Kidney (tissue), 14 donors: ENCODE results near the gene COPS7A. TPM values are rescaled to one million over a fixed set of nuclear protein-coding genes. Genes with fewer than 3 reads are reported as not detected.

Source experiments
- DNase-seq, 5 donors: peaks; one replicate each; pipeline ENCODE4 v3.0.0-alpha.2; 2013 to 2020
- FAIRE-seq: peaks from 2 replicates; lab custom pipeline; 2012; peaks lifted over from hg19 to GRCh38; lab: Jason Lieb, UNC
- H3K27ac ChIP-seq, 2 donors: one replicate each; pipeline ENCODE4 v1.7.0; 2013; ENCODE audit warnings: low read depth in 2 of 2, low read length in 2 of 2, inconsistent platforms in 1 of 2
- H3K27me3 ChIP-seq: one replicate; pipeline ENCODE4 v1.7.1; 2013; ENCODE audit warnings: low read length, inconsistent platforms; ENCODE audit not compliant: control insufficient read depth, insufficient read depth
- H3K36me3 ChIP-seq, 3 donors: one replicate each; pipeline versions ENCODE4 v1.7.0 to v1.7.1; 2013; ENCODE audit warnings: low read length in 3 of 3, control low read depth in 1 of 3, inconsistent platforms in 1 of 3; ENCODE audit not compliant: insufficient read depth in 3 of 3, control insufficient read depth in 2 of 3
- H3K4me1 ChIP-seq, 3 donors: one replicate each; pipeline versions ENCODE4 v1.7.0 to v1.7.1; 2013; ENCODE audit warnings: low read length in 3 of 3, inconsistent platforms in 1 of 3, low read depth in 1 of 3; ENCODE audit not compliant: control insufficient read depth in 2 of 3, insufficient read depth in 2 of 3
- H3K4me3 ChIP-seq, 3 donors: one replicate each; pipeline versions ENCODE4 v1.7.0 to v1.8.1; 2013; ENCODE audit warnings: low read length in 3 of 3, control low read depth in 1 of 3, inconsistent platforms in 1 of 3
- H3K9ac ChIP-seq, 3 donors: one replicate each; pipeline versions ENCODE4 v1.7.0 to v1.7.1; 2013; ENCODE audit warnings: low read length in 3 of 3, control low read depth in 1 of 3, inconsistent platforms in 1 of 3
- H3K9me3 ChIP-seq, 3 donors: one replicate each; pipeline versions ENCODE4 v1.7.0 to v1.7.1; 2013; ENCODE audit warnings: low read length in 3 of 3, control low read depth in 1 of 3, inconsistent platforms in 1 of 3; ENCODE audit not compliant: control insufficient read depth in 2 of 3, insufficient read depth in 1 of 3
- intact Hi-C: fragments of 100-400 bp; cut with DNase I; formaldehyde crosslinking; loops from one replicate; pipeline ENCODE4 v1.11.1; 2022
- polyA plus RNA-seq: library from polyadenylated mRNA; stranded (reverse); fragments of 350-450 nt; fragmentation: Illumina TruSeq; extraction: RNeasy Lipid Tissue Mini Kit (QIAGEN cat#74804); gene quantifications from one replicate; pipeline ENCODE4 v1.2.3, GENCODE V29; 2014; ENCODE audit warnings: low read depth, low replicate concordance; ENCODE audit not compliant: insufficient read depth
- total RNA-seq: library from RNA; stranded (reverse); fragmentation: NEBNext Ultra II Directional; extraction: Animal tissue kit (Norgen Biotek cat#: 25700); gene quantifications from one replicate; pipeline ENCODE4 v1.2.1, GENCODE V29; 2021
- TF ChIP-seq, protein P1 (sequence below): IDR thresholded peaks from 3 replicates; pipeline ENCODE4 v1.5.1; 2012; ENCODE audit warnings: mild to moderate bottlenecking, moderate library complexity, borderline replicate concordance; ENCODE audit not compliant: insufficient read depth; ENCODE audit errors: extremely low read depth
- donor health status: control.
- donor health status: control.
- donor health status: control.
- donor health status: control.
- donor health status: control.
- donor health status: DM: yes; HTN: yes; CAD: no.
- donor health status: Normal renal cell carcinoma (clear cell type).

COPS7A gene
- total and polyA plus RNA-seq, 2 donors from 2014 or later, result 71.9 to 94.1 TPM

- H3K9ac ChIP-seq, result peak overlapping the region in 2 of 3 donors; percentile 74 to 99
- H3K27me3 ChIP-seq, result no peaks in the 10 kb centered on the region
- H3K4me3 ChIP-seq, result peak overlapping the region in 2 of 3 donors; percentile 24 to 92
- H3K36me3 ChIP-seq, result peaks cover 9 to 32% (median 23%) of the 10 kb centered on the region in 3 donors
- TF ChIP-seq, protein P1, sequence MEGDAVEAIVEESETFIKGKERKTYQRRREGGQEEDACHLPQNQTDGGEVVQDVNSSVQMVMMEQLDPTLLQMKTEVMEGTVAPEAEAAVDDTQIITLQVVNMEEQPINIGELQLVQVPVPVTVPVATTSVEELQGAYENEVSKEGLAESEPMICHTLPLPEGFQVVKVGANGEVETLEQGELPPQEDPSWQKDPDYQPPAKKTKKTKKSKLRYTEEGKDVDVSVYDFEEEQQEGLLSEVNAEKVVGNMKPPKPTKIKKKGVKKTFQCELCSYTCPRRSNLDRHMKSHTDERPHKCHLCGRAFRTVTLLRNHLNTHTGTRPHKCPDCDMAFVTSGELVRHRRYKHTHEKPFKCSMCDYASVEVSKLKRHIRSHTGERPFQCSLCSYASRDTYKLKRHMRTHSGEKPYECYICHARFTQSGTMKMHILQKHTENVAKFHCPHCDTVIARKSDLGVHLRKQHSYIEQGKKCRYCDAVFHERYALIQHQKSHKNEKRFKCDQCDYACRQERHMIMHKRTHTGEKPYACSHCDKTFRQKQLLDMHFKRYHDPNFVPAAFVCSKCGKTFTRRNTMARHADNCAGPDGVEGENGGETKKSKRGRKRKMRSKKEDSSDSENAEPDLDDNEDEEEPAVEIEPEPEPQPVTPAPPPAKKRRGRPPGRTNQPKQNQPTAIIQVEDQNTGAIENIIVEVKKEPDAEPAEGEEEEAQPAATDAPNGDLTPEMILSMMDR, result peak; percentile 91
- DNase-seq, result peak in 2 of 5 donors; percentile 55 to 73
- no peak for FAIRE-seq
- intact Hi-C loops, result loop anchor here (10.0 kb wide), 1 partner anchor 71 kb away; the partner anchor contains the start of genes GPR162 and P3H3
- peak overlapping the region; percentile 99 to 100 for H3K27ac ChIP-seq
- no peaks in the 10 kb centered on the region for H3K9me3 ChIP-seq
- H3K4me1 ChIP-seq, result peaks cover 7 to 16% (median 12%) of the 10 kb centered on the region in 3 donors
These were observed 30.0 kb downstream of the COPS7A start for GRCh38 chr12:6753772-6754356.

- Histone ChIP-seq H3K27ac (peak overlapping the region; percentile 99 to 100), H3K27me3 (no peaks in the 10 kb centered on the region), H3K9ac (peak overlapping the region in 1 of 3 donors; percentile 99), H3K4me3 (no peak overlapping the region), H3K36me3 (peaks cover 6 to 27% (median 18%) of the 10 kb centered on the region in 3 donors), H3K4me1 (peaks cover 7 to 16% (median 12%) of the 10 kb centered on the region in 3 donors), H3K9me3 (no peaks in the 10 kb centered on the region)
- TF ChIP-seq, protein P1, result no peak
- intact Hi-C loops, result loop anchor here (10.0 kb wide), 1 partner anchor 70 kb away; the partner anchor contains the start of genes GPR162 and P3H3
- no peak for FAIRE-seq
- DNase-seq, result no peak
These were observed 30.6 kb downstream of the COPS7A start for GRCh38 chr12:6754411-6754810.

- FAIRE-seq, result no peak
- intact Hi-C loops, result loop anchor here (10.0 kb wide), 1 partner anchor 68 kb away; the partner anchor contains the start of genes GPR162 and P3H3
These were observed 33.3 kb downstream of the COPS7A start for GRCh38 chr12:6757028-6757690.

More at GRCh38 chr12:6757028-6757690, 33.3 kb downstream of the COPS7A start:
- no peaks in the 10 kb centered on the region for H3K27me3 ChIP-seq
- H3K9me3 ChIP-seq, result no peaks in the 10 kb centered on the region
- H3K36me3 ChIP-seq, result peaks cover 0 to 2% (median 0%) of the 10 kb centered on the region in 3 donors
- no peak overlapping the region for H3K9ac ChIP-seq
- H3K4me1 ChIP-seq, result peaks cover 5 to 11% (median 7%) of the 10 kb centered on the region in 3 donors
- DNase-seq, result no peak
- no peak overlapping the region for H3K27ac ChIP-seq
- no peak overlapping the region for H3K4me3 ChIP-seq
- TF ChIP-seq, protein P1, result no peak
